HS-27A (cell line): Measurements from ENCODE around the gene C11orf87.

Experiments used
- DNase-seq: peaks from one replicate; pipeline ENCODE4 v3.0.0-alpha.2; 2012; ENCODE audit warnings: low read depth, missing footprints

Gene C11orf87

DNA sequence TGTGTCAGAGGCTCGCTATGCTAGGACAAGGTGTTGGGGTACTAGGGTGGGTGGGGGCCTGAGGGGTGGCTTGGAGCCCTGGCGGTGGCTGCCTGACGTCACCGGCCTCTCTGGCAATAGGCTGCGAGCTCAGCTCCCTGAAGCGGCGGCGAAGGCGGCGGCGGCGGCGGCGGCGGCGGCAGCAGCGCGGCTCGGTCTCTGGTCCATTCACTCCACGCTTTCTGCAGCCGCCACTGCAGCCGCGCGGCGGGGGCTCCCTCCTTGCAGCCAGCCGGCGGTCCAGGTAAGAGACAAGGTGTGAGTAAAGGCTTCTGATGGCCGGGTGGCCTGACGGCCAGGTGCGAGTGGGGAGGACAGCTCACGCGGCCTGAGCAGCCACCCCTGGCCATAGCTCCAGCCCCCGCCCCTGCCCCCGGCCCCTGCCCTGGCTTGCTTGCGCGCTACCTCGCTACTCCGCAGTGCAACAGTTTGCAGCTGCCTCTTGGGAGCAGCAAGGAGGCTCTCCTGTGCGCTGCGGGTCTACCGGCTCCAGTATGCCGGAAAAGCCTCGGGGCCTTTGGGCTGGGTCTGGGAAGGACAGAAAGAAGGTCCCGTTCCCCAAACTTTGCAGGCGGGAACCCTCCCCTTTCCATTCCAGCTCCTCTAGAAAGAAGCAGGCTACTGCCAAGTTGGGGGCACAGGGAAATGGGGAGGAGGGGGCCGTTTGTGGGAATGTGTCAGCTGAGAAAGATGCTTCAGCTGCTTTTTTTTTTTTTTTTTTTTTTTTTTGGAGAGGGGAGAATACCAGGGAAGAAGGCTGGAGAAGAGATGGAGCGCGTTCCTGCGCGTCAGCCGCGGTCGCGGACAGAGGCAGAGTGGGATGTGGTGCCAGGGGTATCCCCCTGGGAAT, at the start of gene C11orf87:
C11orf87 (plus strand) TSS at position 210 of the 889 bp plus-strand sequence. CDS start 1,444 bp downstream, outside the sequence.
- DNase-seq, result no peak

DNA sequence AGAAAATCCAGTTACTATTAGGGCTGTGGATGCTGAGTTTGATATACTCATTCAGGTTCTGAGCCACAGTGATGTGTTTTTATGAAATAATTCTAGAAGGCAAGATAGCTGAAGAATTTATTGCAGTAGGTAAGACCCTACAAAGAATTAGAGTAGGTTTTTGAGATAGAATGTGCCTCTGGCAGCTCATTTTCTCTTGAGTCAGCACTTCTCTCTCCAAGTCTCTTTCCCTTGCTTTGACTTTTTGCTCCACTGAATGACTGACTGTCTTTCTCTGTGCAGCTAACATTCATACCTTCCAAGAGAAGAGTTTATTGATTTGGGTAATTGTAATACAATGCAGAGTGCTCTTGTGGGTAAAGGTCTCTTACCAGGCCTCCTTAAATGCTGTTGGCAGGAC, 48.0 kb upstream of the C11orf87 start:
- no peak for DNase-seq

DNA sequence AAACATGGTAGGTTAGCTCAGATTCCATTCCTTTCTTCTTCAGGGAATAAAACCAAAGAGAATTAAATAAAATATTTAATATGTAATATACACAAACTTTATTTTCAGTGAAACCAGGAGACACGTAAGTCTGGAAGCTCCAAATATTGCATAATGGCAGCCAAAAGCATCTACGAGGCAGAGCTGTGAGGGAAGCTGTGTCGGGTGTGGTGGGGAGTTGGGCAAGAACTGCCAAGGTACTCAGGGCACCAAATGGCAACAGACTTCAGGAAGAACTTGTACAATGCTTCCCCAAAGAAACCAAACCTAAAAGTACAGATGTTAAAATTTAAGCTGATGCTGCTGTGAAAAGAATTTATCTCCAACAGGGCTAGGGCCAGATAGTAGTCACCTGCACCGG, 47.5 kb upstream of the C11orf87 start:
- no peak for DNase-seq

DNA sequence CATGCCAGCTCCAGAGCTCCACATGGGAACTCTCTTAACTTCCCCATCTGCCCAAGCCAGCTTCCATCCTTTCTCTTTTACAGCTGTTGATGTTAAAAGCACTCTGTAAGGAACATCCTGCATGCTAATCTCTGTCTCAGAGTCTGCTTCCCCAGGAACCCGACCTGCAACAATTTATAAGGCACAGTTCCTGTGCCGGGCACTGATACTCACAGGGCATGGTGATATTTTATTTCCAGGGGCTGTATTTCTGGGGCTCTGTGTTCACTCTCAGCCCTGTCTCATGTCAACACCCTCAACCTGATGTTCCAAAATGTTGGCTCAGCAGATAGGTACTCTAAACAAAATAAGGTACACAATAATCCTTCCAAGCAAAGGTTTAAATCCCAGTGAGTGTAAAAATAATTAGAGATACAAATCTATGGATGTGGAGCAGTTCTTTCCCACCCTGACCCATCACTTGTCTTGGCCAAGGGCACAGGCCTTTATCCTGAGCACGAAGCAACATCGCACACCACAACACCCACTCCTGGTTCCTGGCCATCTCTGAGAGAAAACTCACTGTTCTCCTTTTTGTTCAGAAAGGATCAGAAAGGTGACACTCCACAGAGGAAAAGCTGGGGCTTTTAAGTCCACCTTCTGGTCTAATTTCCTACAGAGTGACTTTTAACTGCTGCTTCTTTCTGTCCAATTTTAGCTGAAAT, 44.8 kb upstream of the C11orf87 start:
- no peak for DNase-seq

DNA sequence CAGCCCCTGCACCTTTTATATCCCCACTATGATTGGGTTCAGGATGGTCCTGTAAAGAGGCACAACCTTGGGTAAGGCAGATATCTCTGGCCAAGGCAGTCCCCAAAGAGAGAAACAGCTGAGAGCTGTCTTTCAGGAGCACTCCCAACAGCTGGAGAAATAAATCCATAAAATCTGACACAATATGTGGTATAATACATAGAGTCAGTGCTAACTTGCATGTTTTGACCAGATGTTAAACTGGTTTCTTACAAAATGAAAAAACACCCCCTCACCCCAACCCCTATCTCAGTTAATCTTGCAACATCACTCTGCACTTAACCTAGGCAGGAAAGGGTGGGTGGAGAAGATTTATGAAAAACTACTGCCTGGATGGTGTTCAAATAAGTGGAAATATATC, 44.0 kb upstream of the C11orf87 start:
- DNase-seq, result no peak

DNA sequence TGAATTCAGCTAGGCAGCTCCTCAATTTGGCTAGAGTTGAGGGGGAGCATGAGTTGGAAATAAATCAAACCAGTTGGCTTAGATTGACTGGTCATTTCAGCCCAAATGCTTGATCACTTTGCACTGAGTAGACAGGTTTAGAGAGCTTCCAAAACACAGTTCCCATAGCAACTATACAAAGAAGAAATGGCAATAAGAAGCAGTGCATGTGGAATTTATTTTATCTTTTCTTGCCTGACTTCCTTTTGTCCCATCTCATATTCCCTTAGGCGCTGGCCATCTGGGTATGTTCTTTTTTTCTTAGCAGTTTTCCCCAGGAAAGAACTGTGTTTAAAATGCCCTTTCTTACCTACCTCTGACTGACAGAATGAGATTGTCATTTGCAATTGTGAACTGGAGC, 38.7 kb upstream of the C11orf87 start:
- DNase-seq, result no peak

DNA sequence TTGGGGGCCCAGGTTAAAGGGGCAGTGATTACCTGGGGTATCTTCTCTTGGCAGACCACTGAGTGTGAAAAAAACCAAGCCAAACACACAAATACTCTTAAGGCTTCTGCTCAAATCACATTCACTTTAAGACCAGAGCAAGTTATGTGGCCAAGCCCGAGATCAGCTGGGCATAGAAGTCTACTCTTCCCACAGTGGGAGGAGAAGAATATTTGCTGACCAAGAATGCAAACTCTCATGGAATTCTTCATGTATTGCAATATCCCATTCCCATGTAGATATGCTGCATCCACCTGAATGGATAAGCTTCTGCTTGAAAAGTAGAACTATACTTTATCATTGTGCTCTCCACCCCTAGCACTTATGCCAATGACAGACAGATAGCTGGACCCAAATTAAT, 37.1 kb upstream of the C11orf87 start:
- no peak for DNase-seq

DNA sequence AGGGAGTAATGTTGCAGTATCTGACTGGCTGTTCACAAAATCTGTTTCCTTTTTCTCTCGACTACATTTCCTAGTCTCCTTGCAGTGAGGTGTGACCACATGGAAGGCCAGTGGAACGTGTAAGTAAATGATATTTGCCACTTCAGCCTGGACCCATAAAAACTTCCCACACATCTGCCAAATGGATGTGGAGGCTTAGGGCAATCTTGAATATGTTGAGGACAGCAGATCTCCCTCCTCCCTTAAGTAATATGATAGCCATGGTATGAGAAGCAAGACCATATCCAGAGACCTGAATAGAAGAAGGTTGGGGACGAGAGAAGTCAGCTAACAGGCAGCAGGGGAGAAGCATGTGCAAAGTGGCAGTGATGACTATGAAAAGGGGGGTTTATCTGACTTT, 33.0 kb upstream of the C11orf87 start:
- no peak for DNase-seq

DNA sequence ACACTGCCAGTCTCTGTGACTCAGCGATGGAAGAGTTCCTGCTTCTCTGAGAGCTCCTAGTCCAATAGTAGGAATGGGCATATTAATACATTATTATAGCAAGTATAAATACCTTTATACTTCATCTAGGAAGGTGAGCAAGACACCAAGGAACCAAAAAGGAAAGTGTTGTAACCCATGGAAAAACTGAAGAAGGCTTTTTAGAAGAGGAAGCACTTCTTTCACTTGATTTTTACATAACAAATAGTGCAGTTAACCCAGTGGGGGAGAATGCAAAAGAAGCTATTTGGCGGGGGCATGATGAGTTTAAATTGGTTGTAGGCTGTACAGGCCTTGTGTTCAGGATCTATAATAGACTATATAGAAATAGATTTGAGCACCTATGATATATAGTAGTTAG, 31.2 kb upstream of the C11orf87 start:
- DNase-seq, result no peak

DNA sequence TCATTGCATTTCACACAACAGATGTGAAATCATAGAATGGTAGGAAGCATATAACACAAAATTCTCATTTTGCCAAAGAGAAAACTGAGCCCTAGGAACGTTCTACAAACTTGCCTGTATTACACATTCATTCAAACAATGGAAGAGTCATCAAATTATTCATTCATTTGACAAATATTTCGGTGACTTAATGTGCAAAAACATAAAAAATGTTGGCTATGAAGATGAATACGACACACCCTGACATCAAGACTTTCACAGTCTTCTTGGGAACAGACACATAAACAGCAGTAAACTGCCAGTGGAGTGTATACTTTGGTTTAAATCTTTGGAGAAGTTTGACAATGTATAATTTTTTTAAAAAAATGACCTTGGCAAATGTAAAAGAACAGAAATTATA, 20.4 kb upstream of the C11orf87 start:
- DNase-seq, result no peak

DNA sequence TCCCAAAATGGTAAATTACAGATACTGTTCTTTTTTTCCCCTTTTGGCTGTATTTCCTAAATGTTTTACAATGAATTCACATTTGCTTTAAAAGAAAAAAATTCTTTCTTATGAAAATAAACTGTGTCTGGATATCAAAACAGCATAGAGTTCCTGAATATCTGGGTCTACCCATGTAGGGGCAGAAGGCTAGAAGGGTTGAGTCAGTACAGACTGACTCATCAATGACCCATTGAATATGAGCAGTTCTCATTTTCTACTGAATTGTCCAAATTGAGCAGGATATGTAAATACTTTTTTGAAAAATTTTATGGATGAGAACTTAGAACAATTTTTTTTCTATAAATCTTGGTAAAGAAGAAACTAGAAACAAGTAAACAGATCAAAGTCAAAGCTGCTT, 16.3 kb upstream of the C11orf87 start:
- DNase-seq, result peak; percentile 39

DNA sequence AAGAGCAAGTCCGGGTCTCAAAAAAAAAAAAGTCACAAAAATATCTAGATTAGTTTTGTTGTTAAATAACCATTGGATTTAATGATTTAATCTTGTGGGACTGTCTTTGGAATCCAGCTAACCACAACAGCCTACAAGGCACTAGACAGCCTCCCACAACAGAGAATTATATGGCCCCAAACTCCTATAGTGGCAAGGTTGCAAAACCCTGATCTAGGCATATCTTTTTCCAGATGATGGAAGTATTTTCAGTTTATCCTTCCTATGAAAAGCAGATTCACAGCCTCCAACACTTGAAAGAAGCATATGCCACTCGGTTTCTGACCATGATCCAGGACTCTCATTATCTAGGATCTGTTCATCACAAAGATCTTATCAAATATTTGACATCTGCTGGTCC, 5.4 kb upstream of the C11orf87 start:
- DNase-seq, result no peak

DNA sequence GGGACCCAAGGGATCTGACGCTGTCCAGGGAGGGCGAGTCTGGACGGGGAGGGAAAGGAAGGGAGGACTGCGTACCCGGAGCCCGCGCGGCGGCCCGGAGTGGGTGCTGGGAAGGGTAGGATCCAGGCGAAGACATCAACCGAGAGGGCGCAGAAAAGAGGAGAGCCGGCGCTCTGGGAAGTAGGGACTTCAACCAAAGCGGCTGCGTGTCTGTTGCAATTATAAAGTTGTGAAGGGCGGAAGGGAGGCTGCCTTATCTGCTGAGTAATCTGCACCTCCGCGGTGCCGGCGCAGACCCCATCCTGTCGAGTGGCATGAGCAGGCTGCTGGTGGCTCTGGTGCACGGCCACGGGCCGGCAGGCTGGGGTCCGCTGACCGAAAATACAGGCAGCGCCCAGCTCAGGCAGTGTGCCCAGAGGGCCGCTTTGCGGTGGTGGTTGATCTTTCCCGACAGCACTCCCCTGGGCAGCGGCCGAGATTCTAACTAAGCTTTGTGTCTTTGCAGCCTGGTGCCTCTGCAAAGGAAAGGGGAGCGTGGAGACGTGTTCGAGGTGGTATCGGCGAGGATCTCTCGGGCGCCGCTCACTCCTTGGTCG, 978 bp downstream of the C11orf87 start:
- no peak for DNase-seq

DNA sequence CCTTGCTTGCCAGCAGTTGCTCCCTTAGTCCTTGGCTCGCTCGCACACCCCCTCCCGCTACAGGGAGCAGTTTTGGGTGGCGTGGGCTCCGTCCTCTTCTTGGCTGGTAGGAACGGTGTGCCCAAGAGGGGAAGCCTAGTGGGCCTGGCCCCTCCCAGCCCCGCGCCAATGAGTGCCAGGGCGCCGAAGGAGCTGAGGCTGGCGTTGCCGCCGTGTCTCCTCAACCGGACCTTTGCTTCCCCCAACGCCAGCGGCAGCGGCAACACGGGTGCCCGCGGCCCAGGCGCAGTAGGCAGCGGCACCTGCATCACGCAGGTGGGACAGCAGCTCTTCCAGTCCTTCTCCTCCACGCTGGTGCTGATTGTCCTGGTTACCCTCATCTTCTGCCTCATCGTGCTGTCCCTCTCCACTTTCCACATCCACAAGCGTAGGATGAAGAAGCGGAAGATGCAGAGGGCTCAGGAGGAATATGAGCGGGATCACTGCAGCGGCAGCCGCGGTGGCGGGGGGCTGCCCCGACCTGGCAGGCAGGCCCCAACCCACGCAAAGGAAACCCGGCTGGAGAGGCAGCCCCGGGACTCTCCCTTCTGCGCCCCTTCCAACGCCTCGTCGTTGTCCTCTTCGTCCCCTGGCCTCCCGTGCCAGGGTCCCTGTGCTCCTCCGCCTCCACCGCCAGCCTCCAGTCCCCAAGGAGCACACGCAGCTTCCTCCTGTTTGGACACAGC, 1.6 kb downstream of the C11orf87 start:
- no peak for DNase-seq

DNA sequence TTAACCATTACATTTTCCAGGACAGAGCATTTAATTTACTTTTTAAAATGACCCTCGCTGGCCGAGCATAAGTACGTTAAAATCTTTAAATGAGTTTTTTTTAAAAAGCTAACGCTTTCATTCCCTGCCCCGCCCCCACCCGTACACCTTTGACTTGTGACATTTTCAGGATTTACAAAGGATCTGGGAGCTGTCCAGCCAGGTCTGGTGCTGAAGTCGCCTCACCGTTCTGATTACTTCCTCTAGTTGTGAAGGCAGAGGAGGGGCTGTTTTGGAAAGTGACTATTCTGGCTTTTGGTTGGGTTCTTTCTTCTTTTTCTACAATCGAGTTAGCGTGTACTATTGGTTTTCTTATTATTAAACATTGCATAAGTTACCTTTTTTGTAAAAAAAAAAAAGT, 2.9 kb downstream of the C11orf87 start:
- no peak for DNase-seq

DNA sequence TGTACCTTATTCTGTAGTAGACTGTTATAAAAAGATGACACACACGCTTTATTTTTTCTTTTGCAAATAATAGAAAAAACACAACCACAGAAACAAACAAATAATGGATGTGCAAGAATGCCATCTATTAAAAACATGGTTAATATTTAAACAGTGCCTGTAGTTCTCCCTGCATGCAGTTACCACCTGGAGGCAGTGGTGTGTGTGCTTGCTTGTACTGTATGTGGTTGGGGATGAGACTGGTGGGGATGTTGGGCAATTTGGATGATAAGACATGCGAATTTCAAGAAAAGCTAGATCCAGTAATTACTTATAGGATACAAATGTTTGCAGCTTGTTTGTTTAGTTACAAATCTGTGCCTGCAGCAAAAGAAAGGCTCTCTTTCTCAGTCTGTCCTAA, 3.6 kb downstream of the C11orf87 start:
- DNase-seq, result no peak

DNA sequence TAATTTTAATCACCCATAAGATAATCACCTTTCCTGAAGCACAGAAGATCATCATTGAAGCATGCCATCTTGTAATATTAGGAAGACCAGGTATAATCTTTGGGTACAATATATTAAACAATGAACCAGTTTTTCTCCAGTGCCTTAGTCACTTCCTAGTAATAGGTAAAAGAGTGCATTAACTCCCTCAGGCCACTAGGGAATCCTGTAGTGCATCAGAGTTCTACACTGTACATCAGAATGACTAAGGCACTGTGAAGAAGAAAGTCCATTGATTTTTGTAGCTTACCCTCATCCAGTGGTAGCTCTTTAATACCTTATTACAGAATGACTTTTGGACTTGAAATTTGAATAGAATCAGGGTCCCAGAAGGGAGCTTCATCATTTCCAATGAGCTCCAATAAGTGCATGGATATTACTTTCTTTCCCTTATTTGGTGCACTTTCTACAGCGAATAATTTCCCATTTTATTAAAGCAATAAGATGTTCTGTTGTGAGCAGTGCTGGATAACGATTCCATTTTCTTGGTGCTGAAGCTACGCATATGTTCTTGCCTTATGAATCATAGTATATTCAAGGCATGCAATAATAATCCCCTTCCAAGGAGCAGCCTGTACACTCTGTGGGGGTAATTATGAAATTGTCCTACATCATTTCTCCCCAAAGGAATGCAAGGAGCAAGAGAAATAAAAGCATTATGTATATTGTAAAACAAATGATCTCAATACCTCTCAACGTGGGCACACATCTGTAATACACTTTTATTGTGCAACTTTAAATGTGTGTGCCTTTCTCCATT, 4.7 kb downstream of the C11orf87 start:
- DNase-seq, result no peak

DNA sequence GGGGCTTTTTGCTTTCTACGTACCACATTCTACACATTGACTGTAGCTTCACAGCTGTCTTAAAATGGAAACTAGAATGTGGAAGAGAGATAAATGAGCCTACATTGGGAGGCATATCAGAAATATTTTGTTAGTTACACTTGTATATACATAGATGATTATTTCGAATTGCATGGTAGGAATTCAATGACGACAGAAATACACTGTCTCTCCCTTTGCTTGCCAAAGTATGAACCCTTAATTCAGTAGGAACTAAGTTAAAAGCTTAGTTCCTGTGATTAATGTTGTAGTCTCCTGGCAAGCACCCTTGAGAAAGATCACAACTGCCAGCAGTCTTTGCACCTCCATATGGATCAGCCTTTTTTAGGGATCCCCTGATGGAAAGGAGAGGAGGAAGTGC, 10.1 kb downstream of the C11orf87 start:
- peak; percentile 26 for DNase-seq

DNA sequence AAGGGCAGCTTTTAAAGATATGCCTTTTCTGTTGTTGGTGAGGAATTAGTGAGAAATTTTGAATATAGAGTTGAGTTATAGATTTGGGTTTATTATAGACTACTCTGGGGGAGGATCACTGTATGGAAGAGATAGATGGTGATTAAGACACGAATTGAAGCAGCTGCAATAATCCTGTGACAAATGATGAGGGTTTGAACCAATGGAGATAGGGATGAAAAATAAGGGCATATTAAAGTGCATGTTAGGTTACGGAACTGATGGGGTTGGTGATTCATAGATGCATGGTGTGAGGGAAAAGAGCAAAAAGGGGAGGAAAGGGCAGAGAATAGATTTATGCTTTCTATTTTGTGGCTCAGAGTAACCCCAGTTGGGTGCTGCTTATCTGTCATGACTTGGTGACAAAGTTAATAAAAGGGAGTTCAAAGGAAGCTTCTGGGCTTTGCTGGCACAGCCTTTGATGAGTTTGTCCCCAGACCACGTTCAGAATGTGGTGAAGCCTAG, 11.8 kb downstream of the C11orf87 start:
- no peak for DNase-seq

DNA sequence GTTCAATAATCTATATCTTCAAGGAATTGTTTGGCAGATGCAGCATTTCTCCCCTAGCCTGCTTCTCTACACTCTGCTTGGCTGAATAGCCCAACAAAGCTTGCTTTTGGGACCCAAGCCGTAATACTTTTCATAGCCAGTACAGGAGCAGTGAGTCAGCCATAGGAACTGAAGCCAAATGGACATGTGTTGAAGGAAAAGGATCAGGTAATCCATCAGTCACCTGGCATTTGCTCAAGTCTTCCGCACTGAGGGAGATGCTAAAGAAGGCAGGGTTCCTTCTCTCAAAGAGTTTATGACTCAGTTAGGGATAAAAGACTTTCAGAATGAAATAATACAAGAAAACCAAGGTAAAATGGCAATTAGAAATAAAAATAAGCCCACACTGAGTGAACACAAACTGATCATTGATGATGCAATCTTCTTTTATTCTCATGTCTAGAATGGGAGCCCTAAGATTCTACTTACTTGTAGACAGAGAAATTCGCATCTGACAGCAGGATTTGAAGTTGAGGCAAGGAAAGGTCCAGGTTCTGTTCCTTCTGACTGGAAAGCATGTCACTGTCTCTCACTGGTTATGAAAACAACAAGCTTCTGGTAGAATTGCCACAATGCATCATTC, 13.2 kb downstream of the C11orf87 start:
- no peak for DNase-seq

DNA sequence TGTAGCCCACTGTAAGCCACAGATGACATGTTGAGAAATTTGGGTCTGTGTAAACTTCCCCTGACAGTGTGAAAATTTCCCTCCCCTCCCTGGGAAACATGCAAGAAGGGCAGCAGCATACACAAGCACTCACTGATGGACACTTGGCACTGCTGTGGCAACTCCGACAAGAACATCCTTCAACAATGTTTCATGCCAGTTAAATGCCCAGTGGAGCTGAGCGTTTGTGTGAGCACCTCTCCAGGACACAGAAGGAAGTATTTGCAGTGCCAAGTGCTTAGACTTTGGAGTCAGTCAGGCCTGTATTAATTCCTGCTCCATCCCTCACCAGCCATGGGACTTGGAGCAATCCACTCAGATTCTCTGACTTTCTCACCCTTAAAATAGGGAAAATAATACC, 17.7 kb downstream of the C11orf87 start:
- DNase-seq, result no peak
